ENCODE results near the gene ADARB2.

ADARB2 gene

GRCh38 chr10:1684991-1685390 lies 52.3 kb downstream of the ADARB2 start:
- DNase-seq, result no peak

- DNase-seq, result no peak
Observed at GRCh38 chr10:1683649-1684048, 53.7 kb downstream of the ADARB2 start.

GRCh38 chr10:1679821-1680650 lies 57.3 kb downstream of the ADARB2 start:
- no peak for DNase-seq

- DNase-seq, result no peak
Observed at GRCh38 chr10:1678084-1678483, 59.2 kb downstream of the ADARB2 start.

- no peak for DNase-seq
Observed at GRCh38 chr10:1677307-1677939, 59.9 kb downstream of the ADARB2 start.

- DNase-seq, result no peak
Observed at GRCh38 chr10:1674501-1674900, 62.8 kb downstream of the ADARB2 start.

- DNase-seq, result no peak
Observed at GRCh38 chr10:1673568-1674345, 63.6 kb downstream of the ADARB2 start.

GRCh38 chr10:1672001-1672781 lies 65.1 kb downstream of the ADARB2 start:
- no peak for DNase-seq

GRCh38 chr10:1671366-1672000 lies 65.8 kb downstream of the ADARB2 start:
- no peak for DNase-seq

GRCh38 chr10:1670541-1671365 lies 66.6 kb downstream of the ADARB2 start:
- no peak for DNase-seq

- DNase-seq, result no peak
Observed at GRCh38 chr10:1669433-1669832, 67.9 kb downstream of the ADARB2 start.

GRCh38 chr10:1668399-1668798 lies 68.9 kb downstream of the ADARB2 start:
- no peak for DNase-seq

- no peak for DNase-seq
Observed at GRCh38 chr10:1667392-1667791, 69.9 kb downstream of the ADARB2 start.

GRCh38 chr10:1666147-1666546 lies 71.2 kb downstream of the ADARB2 start:
- DNase-seq, result no peak

GRCh38 chr10:1665681-1666080 lies 71.6 kb downstream of the ADARB2 start:
- DNase-seq, result no peak

- no peak for DNase-seq
Observed at GRCh38 chr10:1665021-1665661, 72.2 kb downstream of the ADARB2 start.

- DNase-seq, result no peak
Observed at GRCh38 chr10:1664333-1664964, 72.9 kb downstream of the ADARB2 start.

- DNase-seq, result no peak
Observed at GRCh38 chr10:1663226-1663625, 74.1 kb downstream of the ADARB2 start.

- DNase-seq, result no peak
Observed at GRCh38 chr10:1662438-1663025, 74.8 kb downstream of the ADARB2 start.

- no peak for DNase-seq
Observed at GRCh38 chr10:1661859-1662437, 75.4 kb downstream of the ADARB2 start.
